ENCODE results near the gene COQ8A. TPM values are rescaled to one million over a fixed set of nuclear protein-coding genes. Genes with fewer than 3 reads are reported as not detected.

COQ8A gene
- total RNA-seq, 4 donors from 2014 or later = 53.2 to 94.0 (median 80.8) TPM

- no peaks in the 10 kb centered on the region for H3K9me3 ChIP-seq
- 67 to 71% methylated on average over 2 of the region's 2 CpGs for WGBS, 2 donors (ENCODE audit: low coverage in 1 of 2)
- H3K27ac ChIP-seq = no peak overlapping the region
- H3K4me1 ChIP-seq = peaks cover 0 to 5% (median 0%) of the 10 kb centered on the region in 3 donors
- no peak for ATAC-seq
- H3K4me3 ChIP-seq = no peak overlapping the region
- peaks cover 4 to 65% of the 10 kb centered on the region in 2 donors for H3K36me3 ChIP-seq
- TF ChIP-seq EP300 (IDR thresholded peaks at IDR 0.05) = no peak
- no peak for TF ChIP-seq POLR2AphosphoS5 (IDR thresholded peaks at IDR 0.05)
- TF ChIP-seq POLR2A (IDR thresholded peaks at IDR 0.05) = no peak
- TF ChIP-seq CTCF (IDR thresholded peaks at IDR 0.05) = no peak
- no peaks in the 10 kb centered on the region for H3K27me3 ChIP-seq
Observed at GRCh38 chr1:227035316-227035715, 95.2 kb downstream of the COQ8A start.

DNA sequence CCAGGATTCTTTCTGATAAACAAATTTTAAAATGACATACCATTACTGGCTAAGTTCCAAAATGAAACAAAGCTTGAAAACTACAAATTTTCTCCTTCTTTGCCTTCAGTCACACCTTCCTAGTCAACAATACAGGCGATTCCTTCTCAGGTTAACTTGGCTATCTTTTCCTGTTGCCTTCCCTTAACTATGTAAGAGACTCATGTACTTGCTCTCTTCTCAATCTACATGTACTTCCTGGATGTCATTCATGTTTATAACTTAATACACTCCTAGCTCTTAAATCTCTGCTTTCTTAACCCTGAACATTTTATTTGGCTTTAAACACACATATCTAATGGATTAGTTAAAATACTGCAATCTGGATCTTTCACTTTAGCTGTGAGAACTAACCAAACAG is 97.0 kb downstream of the COQ8A start:
- 73% methylated on average over 1 of the region's 1 CpG for WGBS, 2 donors (ENCODE audit: low coverage in 1 of 2)
- H3K9me3 ChIP-seq = no peaks in the 10 kb centered on the region
- no peak overlapping the region for H3K4me3 ChIP-seq
- peaks cover 0 to 5% (median 0%) of the 10 kb centered on the region in 3 donors for H3K4me1 ChIP-seq
- peaks cover 4 to 48% of the 10 kb centered on the region in 2 donors for H3K36me3 ChIP-seq
- no peak overlapping the region for H3K27ac ChIP-seq
- no peaks in the 10 kb centered on the region for H3K27me3 ChIP-seq
- TF ChIP-seq EP300 (IDR thresholded peaks at IDR 0.05) (no peak), POLR2AphosphoS5 (IDR thresholded peaks at IDR 0.05) (no peak), CTCF (IDR thresholded peaks at IDR 0.05) (no peak), POLR2A (IDR thresholded peaks at IDR 0.05) (no peak)
- ATAC-seq = no peak

Small RNA genes lying within 50 kb of the gene (small RNA-seq; reads per million reads assigned to genes)
- 0 reads per million in 4 donors for gene AL353689.1

Other genes starting within 250 kb of the COQ8A start
- gene ITPKB, start 201.0 kb upstream of the COQ8A start, total RNA-seq = 100 to 1,000 TPM in 1 of 4 donors, 10 to 100 TPM in 3; 75.0 to 184 (median 94.2) TPM
- gene PSEN2, start 69.7 kb upstream of the COQ8A start, total RNA-seq = 10 to 100 TPM; 41.4 to 64.4 (median 42.5) TPM

Data from gastroesophageal sphincter (tissue), 4 donors.